H1 (cell line): ENCODE results near the gene STRA8. TPM values are rescaled to one million over a fixed set of nuclear protein-coding genes. Genes with fewer than 3 reads are reported as not detected.

Source experiments
- CTCF ChIA-PET: fragments of 300-600 bp; sonication (Branson Sonifier 250); formaldehyde crosslinking; loops from one replicate; lab custom pipeline; 2021; ENCODE audit not compliant: partially characterized antibody; lab: Charles Lee
- POLR2A ChIA-PET: fragments of 300-600 bp; sonication (Branson Sonifier 250); formaldehyde crosslinking; loops from one replicate; lab custom pipeline; 2021; ENCODE audit warnings: inconsistent platforms; ENCODE audit not compliant: partially characterized antibody; lab: Charles Lee
- DNase-seq, 2 experiments: peaks; one replicate each; pipeline versions ENCODE4 v3.0.0 to v3.0.0-alpha.2; 2010 to 2022; ENCODE audit warnings: low spot score in 2 of 2, low read depth in 1 of 2, mixed read lengths in 1 of 2
- FAIRE-seq: peaks from 2 replicates; lab custom pipeline; 2011; peaks lifted over from hg19 to GRCh38; lab: Jason Lieb, UNC
- H2AFZ ChIP-seq: 2 replicates; pipeline ENCODE4 v1.8.1; 2012; ENCODE audit warnings: low read length, inconsistent platforms
- H2AK5ac ChIP-seq: 2 replicates; pipeline ENCODE4 v1.6.1; 2013; ENCODE audit warnings: low read depth, low read length
- H2BK120ac ChIP-seq: replicated peaks from 2 replicates; pipeline ENCODE3; 2013; ENCODE audit warnings: low read depth, low read length, inconsistent platforms
- H2BK12ac ChIP-seq: 2 replicates; pipeline ENCODE4 v1.6.1; 2013; ENCODE audit warnings: low read depth, low read length
- H2BK15ac ChIP-seq: 2 replicates; pipeline ENCODE4 v1.6.1; 2013; ENCODE audit warnings: low read length
- H2BK20ac ChIP-seq: 2 replicates; pipeline ENCODE4 v1.6.1; 2013; ENCODE audit warnings: low read length
- H2BK5ac ChIP-seq: 2 replicates; pipeline ENCODE4 v1.6.1; 2013; ENCODE audit warnings: low read depth, low read length
- H3K14ac ChIP-seq: 2 replicates; pipeline ENCODE4 v1.6.1; 2013; ENCODE audit warnings: inconsistent platforms; ENCODE audit not compliant: insufficient read length
- H3K18ac ChIP-seq: 2 replicates; pipeline ENCODE4 v1.6.1; 2013; ENCODE audit warnings: low read length; ENCODE audit errors: extremely low read depth
- H3K23ac ChIP-seq: 2 replicates; pipeline ENCODE4 v1.6.1; 2013; ENCODE audit warnings: inconsistent platforms; ENCODE audit not compliant: insufficient read length
- H3K23me2 ChIP-seq: 2 replicates; pipeline ENCODE4 v1.6.1; 2013; ENCODE audit warnings: low read depth, low read length
- H3K27ac ChIP-seq: 2 replicates; pipeline ENCODE4 v1.6.1; 2011; ENCODE audit warnings: low read depth, low read length, inconsistent platforms
- H3K27me3 ChIP-seq, 4 experiments: replicated peaks in 1 of 4; 1 replicate in 1 of 4; 2 replicates in 3 of 4; pipeline versions ENCODE4 v1.6.1 to v1.8.1; 2011 to 2013; ENCODE audit warnings: low read length in 3 of 4, mild to moderate bottlenecking in 3 of 4, inconsistent platforms in 2 of 4, mixed read lengths in 2 of 4, moderate library complexity in 1 of 4; ENCODE audit not compliant: control insufficient read depth in 3 of 4, insufficient read depth in 3 of 4; ENCODE audit errors: extremely low read depth in 1 of 4
- H3K36me3 ChIP-seq, 4 experiments: 2 replicates each; pipeline versions ENCODE4 v1.6.1 to v1.8.1; 2011 to 2013; ENCODE audit warnings: mild to moderate bottlenecking in 4 of 4, low read length in 3 of 4, moderate library complexity in 2 of 4, control low read depth in 1 of 4, inconsistent platforms in 1 of 4; ENCODE audit not compliant: insufficient read depth in 4 of 4, control insufficient read depth in 2 of 4
- H3K4ac ChIP-seq: replicated peaks from 2 replicates; pipeline ENCODE3; 2013; ENCODE audit warnings: low read length, low read depth, mixed read lengths, inconsistent platforms; ENCODE audit not compliant: insufficient read length
- H3K4me1 ChIP-seq, 4 experiments: replicated peaks in 1 of 4; 1 replicate in 1 of 4; 2 replicates in 3 of 4; pipeline versions ENCODE4 v1.6.1 to v1.8.1; 2011 to 2013; ENCODE audit warnings: low read length in 3 of 4, inconsistent platforms in 2 of 4, mixed read lengths in 1 of 4; ENCODE audit not compliant: insufficient read depth in 4 of 4, control insufficient read depth in 3 of 4
- H3K4me2 ChIP-seq, 2 experiments: 2 replicates each; pipeline versions ENCODE4 v1.6.1 to v1.8.1; 2011 to 2013; ENCODE audit warnings: low read depth in 2 of 2, low read length in 2 of 2, control low read depth in 1 of 2, inconsistent platforms in 1 of 2, mild to moderate bottlenecking in 1 of 2; ENCODE audit not compliant: insufficient read depth in 1 of 2
- H3K4me3 ChIP-seq, 4 experiments: fragments of 200-600, 300-600 bp in 1 of 4; sonication (generic), shearing (Covaris generic), sonication (Bioruptor Twin) in 1 of 4; 2 replicates each; pipeline versions ENCODE4 v1.5.1 to v1.8.1; 2011 to 2016; ENCODE audit warnings: low read length in 4 of 4, low read depth in 3 of 4, control low read depth in 2 of 4, inconsistent platforms in 2 of 4, mild to moderate bottlenecking in 2 of 4, mixed read lengths in 1 of 4, moderate library complexity in 1 of 4; ENCODE audit not compliant: insufficient read depth in 2 of 4; ENCODE audit errors: extremely low read depth in 1 of 4
- H3K56ac ChIP-seq: replicated peaks from 2 replicates; pipeline ENCODE3; 2013; ENCODE audit warnings: low read depth, mild to moderate bottlenecking, mixed read lengths, low read length, inconsistent platforms; ENCODE audit not compliant: insufficient read length
- H3K79me1 ChIP-seq: 2 replicates; pipeline ENCODE4 v1.6.1; 2013; ENCODE audit warnings: low read depth, low read length, control low read depth
- H3K79me2 ChIP-seq, 2 experiments: 2 replicates each; pipeline versions ENCODE4 v1.6.1 to v1.8.1; 2012 to 2013; ENCODE audit warnings: low read length in 2 of 2, mild to moderate bottlenecking in 2 of 2, inconsistent platforms in 1 of 2; ENCODE audit not compliant: insufficient read depth in 2 of 2, control insufficient read depth in 1 of 2
- H3K9ac ChIP-seq, 4 experiments: replicated peaks in 1 of 4; 1 replicate in 1 of 4; 2 replicates in 3 of 4; pipeline versions ENCODE4 v1.6.1 to v1.8.1; 2011 to 2013; ENCODE audit warnings: low read depth in 3 of 4, low read length in 3 of 4, control low read depth in 2 of 4, mild to moderate bottlenecking in 2 of 4, moderate library complexity in 2 of 4, inconsistent platforms in 1 of 4; ENCODE audit errors: extremely low read depth in 1 of 4
- H3K9me3 ChIP-seq, 2 experiments: 2 replicates each; pipeline versions ENCODE4 v1.6.1 to v1.8.1; 2012 to 2013; ENCODE audit warnings: mild to moderate bottlenecking in 2 of 2, moderate library complexity in 2 of 2, control low read depth in 1 of 2, inconsistent platforms in 1 of 2, low read depth in 1 of 2, low read length in 1 of 2, mixed read lengths in 1 of 2; ENCODE audit not compliant: insufficient read depth in 2 of 2
- H4K20me1 ChIP-seq, 2 experiments: replicated peaks in 1 of 2; 2 replicates each; pipeline versions ENCODE3 to v1.8.1; 2011 to 2013; ENCODE audit warnings: inconsistent platforms in 2 of 2, low read length in 2 of 2, mild to moderate bottlenecking in 1 of 2; ENCODE audit not compliant: insufficient read depth in 2 of 2, control insufficient read depth in 1 of 2
- H4K5ac ChIP-seq: 2 replicates; pipeline ENCODE4 v1.6.1; 2013; ENCODE audit warnings: low read length, low read depth, mixed read lengths, inconsistent platforms; ENCODE audit not compliant: insufficient read length
- H4K8ac ChIP-seq: 2 replicates; pipeline ENCODE4 v1.8.0; 2013; ENCODE audit warnings: mild to moderate bottlenecking, moderate library complexity, low read length, inconsistent platforms; ENCODE audit not compliant: insufficient read depth; ENCODE audit errors: extremely low read depth
- H4K91ac ChIP-seq: replicated peaks from 2 replicates; pipeline ENCODE3; 2013; ENCODE audit warnings: low read length, mixed read lengths, inconsistent platforms; ENCODE audit not compliant: insufficient read length
- BRCA1 ChIP-seq: IDR thresholded peaks from 2 replicates; pipeline ENCODE4 v1.6.1; 2012; ENCODE audit warnings: low read depth, low read length, improper control_type of control experiment
- EP300 ChIP-seq, 2 experiments: IDR thresholded peaks; 1 replicate in 1 of 2; 2 replicates in 1 of 2; pipeline ENCODE4 v1.6.1; 2011 to 2012; ENCODE audit warnings: low read depth in 2 of 2, low read length in 2 of 2, mild to moderate bottlenecking in 2 of 2, borderline replicate concordance in 1 of 2, inconsistent platforms in 1 of 2, moderate library complexity in 1 of 2
- HDAC2 ChIP-seq, 2 experiments: fragments of 300-600 bp in 1 of 2; sonication (generic) in 1 of 2; IDR thresholded peaks; 2 replicates each; pipeline ENCODE4 v1.6.1; 2011 to 2012; ENCODE audit warnings: low read depth in 2 of 2, low read length in 2 of 2, mild to moderate bottlenecking in 2 of 2, moderate library complexity in 2 of 2, borderline replicate concordance in 1 of 2, inconsistent platforms in 1 of 2
- HDAC6 ChIP-seq: IDR thresholded peaks from one replicate; pipeline ENCODE4 v1.7.1; 2012; ENCODE audit warnings: low read depth, mild to moderate bottlenecking, inconsistent platforms, low read length, moderate library complexity
- KDM1A ChIP-seq: fragments of 200-600, 300-600 bp; sonication (generic); IDR thresholded peaks from 2 replicates; pipeline ENCODE4 v1.7.1; 2016; ENCODE audit warnings: mild to moderate bottlenecking, low read length, borderline replicate concordance
- RAD21 ChIP-seq, 2 experiments: IDR thresholded peaks in 1 of 2; conservative IDR thresholded peaks in 1 of 2; 2 replicates each; pipeline ENCODE4 v1.6.1; 2011; ENCODE audit warnings: low read depth in 2 of 2, low read length in 2 of 2, improper control_type of control experiment in 1 of 2, inconsistent platforms in 1 of 2, mild to moderate bottlenecking in 1 of 2, moderate library complexity in 1 of 2
- RBBP5 ChIP-seq: IDR thresholded peaks from 2 replicates; pipeline ENCODE4 v1.7.1; 2012; ENCODE audit warnings: low read depth, mild to moderate bottlenecking, inconsistent platforms, low read length, moderate library complexity, borderline replicate concordance
- SIX5 ChIP-seq: IDR thresholded peaks from 2 replicates; pipeline ENCODE4 v1.6.1; 2011; ENCODE audit warnings: mild to moderate bottlenecking, low read depth, low read length
- SP1 ChIP-seq: IDR thresholded peaks from 2 replicates; pipeline ENCODE4 v1.6.1; 2011; ENCODE audit warnings: low read depth, low read length
- YY1 ChIP-seq: IDR thresholded peaks from 2 replicates; pipeline ENCODE4 v1.6.1; 2011; ENCODE audit warnings: low read depth, mild to moderate bottlenecking, low read length
- WGBS, 2 experiments: shearing (Covaris generic) in 1 of 2; methylation state at CpG; one replicate each; pipeline versions ENCODE4 v1.1.6 to v1.1.7; 2013 to 2015; ENCODE audit warnings: low lambda C conversion rate in 2 of 2, mixed read lengths in 2 of 2, inconsistent platforms in 1 of 2, low coverage in 1 of 2, missing lambda C conversion rate in 1 of 2; ENCODE audit not compliant: insufficient replicate concordance in 2 of 2, insufficient coverage in 1 of 2, insufficient read length in 1 of 2; ENCODE audit errors: extremely low coverage in 1 of 2, missing lambda C conversion rate in 1 of 2; 5-methylcytosine and 5-hydroxymethylcytosine counted together
- polyA plus RNA-seq, 7 experiments: library from polyadenylated mRNA; depleted of rRNA in 3 of 7; stranded (reverse) in 5 of 7; unstranded in 2 of 7; fragments of >200 nt in 5 of 7; fragments of 200-250 nt in 2 of 7; gene quantifications; 1 replicate in 5 of 7; 2 replicates in 1 of 7; 4 replicates in 1 of 7; pipeline versions ENCODE4 v1.2.1 to v1.2.3, GENCODE V29; 2011 to 2013; ENCODE audit warnings: missing spikeins in 2 of 7, mixed read lengths in 2 of 7
- total RNA-seq: library from RNA; stranded (reverse); fragmentation: NEBNext Ultra II Directional; extraction: Animal tissue kit (Norgen Biotek cat#: 25700); gene quantifications from 2 replicates; pipeline ENCODE4 v1.2.1, GENCODE V29; 2021
- TF ChIP-seq, protein P1 (sequence below), 3 experiments: IDR thresholded peaks; 1 replicate in 2 of 3; 2 replicates in 1 of 3; pipeline versions ENCODE4 v1.5.1 to v1.6.1; 2011; ENCODE audit warnings: low read length in 3 of 3, mild to moderate bottlenecking in 3 of 3, inconsistent platforms in 2 of 3, low read depth in 1 of 3, moderate library complexity in 1 of 3; ENCODE audit not compliant: insufficient read depth in 1 of 3; ENCODE audit errors: control extremely low read depth in 1 of 3

Gene STRA8
- total and polyA plus RNA-seq, 2 of the 8 experiments (the other 6 are each of a cell fraction or from before 2014, with no cell fraction given): not detected

DNA sequence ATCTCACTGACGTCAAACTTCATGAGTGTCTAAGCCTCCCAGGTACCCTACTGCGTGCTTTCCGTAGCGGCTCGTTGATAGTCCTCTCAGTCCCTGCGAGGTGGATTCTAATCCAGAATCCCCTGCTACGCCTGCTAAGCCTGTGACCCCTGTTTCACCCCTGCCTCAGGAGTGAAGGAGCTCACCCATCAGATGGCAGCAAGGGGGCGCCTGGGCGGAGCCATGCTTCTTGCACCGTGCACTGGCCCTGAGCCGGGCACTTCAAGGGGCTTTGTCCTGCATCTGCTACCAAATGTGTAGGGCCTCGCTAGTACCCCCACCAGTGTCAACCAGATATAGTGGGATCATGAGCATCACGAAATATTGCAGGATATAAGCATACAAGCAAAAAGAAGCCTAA is 918 bp upstream of the STRA8 start:
- Histone ChIP-seq H3K4me3 (no peak overlapping the region), H4K5ac (no peak overlapping the region), H2BK120ac (no peak overlapping the region), H3K27me3 (no peaks in the 10 kb centered on the region), H3K9me3 (no peaks in the 10 kb centered on the region), H3K23me2 (no peaks in the 10 kb centered on the region), H4K8ac (no peak overlapping the region), H2BK20ac (no peak overlapping the region), H3K23ac (no peak overlapping the region), H3K36me3 (no peaks in the 10 kb centered on the region), H3K4me2 (no peak overlapping the region), H3K4ac (no peak overlapping the region), H4K20me1 (no peaks in the 10 kb centered on the region), H3K56ac (no peak overlapping the region), H3K79me2 (no peaks in the 10 kb centered on the region), H2BK12ac (no peak overlapping the region), H2BK15ac (no peak overlapping the region), H3K9ac (no peak overlapping the region), H3K79me1 (no peaks in the 10 kb centered on the region), H3K27ac (no peak overlapping the region), H2BK5ac (no peak overlapping the region), H3K4me1 (no peaks in the 10 kb centered on the region), H2AK5ac (no peak overlapping the region), H3K14ac (no peak overlapping the region), H4K91ac (no peak overlapping the region), H2AFZ (no peak overlapping the region), H3K18ac (no peak overlapping the region)
- POLR2A ChIA-PET: no interaction called here
- CTCF ChIA-PET: interaction anchor here (0.6 to 3.0 kb wide), 18 partner anchors 9 to 587 kb away, joined by 3 to 16 read pairs (median 4); partner anchors contain the start of genes BPGM and WDR91
- WGBS, 2 experiments: 85% methylated on average over 13 of the region's 13 CpGs; no CpG with 5 or more reads in 1 of the 2 experiments
- FAIRE-seq (no peak), DNase-seq (peak in 1 of 2 experiments; percentile 78)
- TF ChIP-seq BRCA1: no peak
- no peak for TF ChIP-seq RBBP5
- no peak for TF ChIP-seq EP300 (IDR thresholded peaks at IDR 0.05; ENCODE audit: borderline replicate concordance in 1 of 2, low read depth in 2 of 2, low read length in 2 of 2)
- TF ChIP-seq RAD21 (IDR thresholded peaks at IDR 0.05 in 1 of 2, conservative IDR thresholded peaks at IDR 0.05 in 1 of 2; ENCODE audit: low read depth in 2 of 2, low read length in 2 of 2): peak; percentile 19 to 46; a peak in 3 of 4 replicates
- TF ChIP-seq HDAC6: no peak
- TF ChIP-seq SIX5: no peak
- no peak for TF ChIP-seq HDAC2 (IDR thresholded peaks at IDR 0.05; ENCODE audit: borderline replicate concordance in 1 of 2, low read depth in 2 of 2, low read length in 2 of 2)
- TF ChIP-seq SP1: no peak
- TF ChIP-seq KDM1A: no peak
- TF ChIP-seq YY1: 0 out of 2 replicates have a peak, but pooled peaks have one; percentile 38
- TF ChIP-seq, protein P1, sequence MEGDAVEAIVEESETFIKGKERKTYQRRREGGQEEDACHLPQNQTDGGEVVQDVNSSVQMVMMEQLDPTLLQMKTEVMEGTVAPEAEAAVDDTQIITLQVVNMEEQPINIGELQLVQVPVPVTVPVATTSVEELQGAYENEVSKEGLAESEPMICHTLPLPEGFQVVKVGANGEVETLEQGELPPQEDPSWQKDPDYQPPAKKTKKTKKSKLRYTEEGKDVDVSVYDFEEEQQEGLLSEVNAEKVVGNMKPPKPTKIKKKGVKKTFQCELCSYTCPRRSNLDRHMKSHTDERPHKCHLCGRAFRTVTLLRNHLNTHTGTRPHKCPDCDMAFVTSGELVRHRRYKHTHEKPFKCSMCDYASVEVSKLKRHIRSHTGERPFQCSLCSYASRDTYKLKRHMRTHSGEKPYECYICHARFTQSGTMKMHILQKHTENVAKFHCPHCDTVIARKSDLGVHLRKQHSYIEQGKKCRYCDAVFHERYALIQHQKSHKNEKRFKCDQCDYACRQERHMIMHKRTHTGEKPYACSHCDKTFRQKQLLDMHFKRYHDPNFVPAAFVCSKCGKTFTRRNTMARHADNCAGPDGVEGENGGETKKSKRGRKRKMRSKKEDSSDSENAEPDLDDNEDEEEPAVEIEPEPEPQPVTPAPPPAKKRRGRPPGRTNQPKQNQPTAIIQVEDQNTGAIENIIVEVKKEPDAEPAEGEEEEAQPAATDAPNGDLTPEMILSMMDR (IDR thresholded peaks at IDR 0.05; ENCODE audit: control extremely low read depth in 1 of 3, insufficient read depth in 1 of 3, low read depth in 1 of 3, low read length in 3 of 3): peak; percentile 57 to 79 (median 75)
